MG63 (cell line): Measurements from ENCODE around the gene CEMIP. TPM values are rescaled to one million over a fixed set of nuclear protein-coding genes. Genes with fewer than 3 reads are reported as not detected.

Experiments used
- DNase-seq: peaks from one replicate; pipeline ENCODE4 v3.0.0-alpha.2; 2020
- H3K27me3 ChIP-seq: fragments of 250-450 bp; sonication (Bioruptor Pico); 2 replicates; pipeline ENCODE4 v1.5.1; 2020; ENCODE audit warnings: mild to moderate bottlenecking, moderate library complexity
- H3K36me3 ChIP-seq: fragments of 250-450 bp; sonication (Bioruptor Pico); 2 replicates; pipeline ENCODE4 v1.5.1; 2020; ENCODE audit warnings: mild to moderate bottlenecking, moderate library complexity
- H3K4me3 ChIP-seq: fragments of 250-450 bp; sonication (Bioruptor Pico); 2 replicates; pipeline ENCODE4 v1.5.1; 2020; ENCODE audit warnings: mild to moderate bottlenecking, moderate library complexity
- H3K9me3 ChIP-seq: fragments of 250-450 bp; sonication (Bioruptor Pico); 2 replicates; pipeline ENCODE4 v1.5.1; 2020; ENCODE audit warnings: mild to moderate bottlenecking, moderate library complexity
- total RNA-seq: library from RNA; depleted of rRNA; stranded (reverse); fragments of >200 nt; shearing (Covaris generic); gene quantifications from 2 replicates; pipeline ENCODE4 v1.2.3, GENCODE V29; 2014; ENCODE audit warnings: low replicate concordance

CEMIP gene
- total RNA-seq, 1 experiment from 2014 or later, result 8.0 TPM

- Histone ChIP-seq H3K27me3 (no peaks in the 10 kb centered on the region), H3K36me3 (peaks cover 11% of the 10 kb centered on the region; the same call in 1 of the 2 replicates), H3K4me3 (no peak overlapping the region), H3K9me3 (no peaks in the 10 kb centered on the region)
- no peak for DNase-seq
Observed at GRCh38 chr15:80970658-80971057, 191.5 kb downstream of the CEMIP start.

- H3K36me3 ChIP-seq, result peaks cover 11% of the 10 kb centered on the region; the same call in 1 of the 2 replicates
- DNase-seq, result no peak
- no peaks in the 10 kb centered on the region for H3K9me3 ChIP-seq
- no peak overlapping the region for H3K4me3 ChIP-seq
- no peaks in the 10 kb centered on the region for H3K27me3 ChIP-seq
Observed at GRCh38 chr15:80971143-80971542, 192.0 kb downstream of the CEMIP start.

GRCh38 chr15:80972276-80972675 is 193.1 kb downstream of the CEMIP start:
- no peak overlapping the region for H3K4me3 ChIP-seq
- no peak for DNase-seq
- H3K9me3 ChIP-seq, result no peaks in the 10 kb centered on the region
- H3K27me3 ChIP-seq, result no peaks in the 10 kb centered on the region
- peaks cover 15% of the 10 kb centered on the region for H3K36me3 ChIP-seq

- H3K36me3 ChIP-seq, result peaks cover 30% of the 10 kb centered on the region
- DNase-seq, result no peak
- no peaks in the 10 kb centered on the region for H3K27me3 ChIP-seq
- H3K9me3 ChIP-seq, result no peaks in the 10 kb centered on the region
- no peak overlapping the region for H3K4me3 ChIP-seq
Observed at GRCh38 chr15:80974914-80975313, 195.7 kb downstream of the CEMIP start.

GRCh38 chr15:80976851-80977250 is 197.7 kb downstream of the CEMIP start:
- Histone ChIP-seq H3K4me3 (no peak overlapping the region), H3K27me3 (no peaks in the 10 kb centered on the region), H3K9me3 (no peaks in the 10 kb centered on the region), H3K36me3 (peaks cover 39% of the 10 kb centered on the region)
- no peak for DNase-seq

- no peak overlapping the region for H3K4me3 ChIP-seq
- no peaks in the 10 kb centered on the region for H3K9me3 ChIP-seq
- peak; percentile 39 for DNase-seq
- no peaks in the 10 kb centered on the region for H3K27me3 ChIP-seq
- peaks cover 47% of the 10 kb centered on the region for H3K36me3 ChIP-seq
Observed at GRCh38 chr15:80977627-80978036, 198.5 kb downstream of the CEMIP start.

- no peaks in the 10 kb centered on the region for H3K27me3 ChIP-seq
- H3K36me3 ChIP-seq, result peaks cover 48% of the 10 kb centered on the region
- no peak overlapping the region for H3K4me3 ChIP-seq
- H3K9me3 ChIP-seq, result no peaks in the 10 kb centered on the region
- no peak for DNase-seq
Observed at GRCh38 chr15:80978685-80979329, 199.6 kb downstream of the CEMIP start.

GRCh38 chr15:80979538-80980200 is 200.5 kb downstream of the CEMIP start:
- no peak for DNase-seq
- H3K36me3 ChIP-seq, result peaks cover 46% of the 10 kb centered on the region
- H3K4me3 ChIP-seq, result no peak overlapping the region
- no peaks in the 10 kb centered on the region for H3K9me3 ChIP-seq
- H3K27me3 ChIP-seq, result no peaks in the 10 kb centered on the region

- H3K9me3 ChIP-seq, result no peaks in the 10 kb centered on the region
- peaks cover 43% of the 10 kb centered on the region for H3K36me3 ChIP-seq
- no peak for DNase-seq
- H3K4me3 ChIP-seq, result no peak overlapping the region
- H3K27me3 ChIP-seq, result no peaks in the 10 kb centered on the region
Observed at GRCh38 chr15:80982205-80982604, 203.0 kb downstream of the CEMIP start.

GRCh38 chr15:80982839-80983238 is 203.7 kb downstream of the CEMIP start:
- Histone ChIP-seq H3K9me3 (no peaks in the 10 kb centered on the region), H3K4me3 (no peak overlapping the region), H3K27me3 (no peaks in the 10 kb centered on the region), H3K36me3 (peaks cover 37% of the 10 kb centered on the region)
- no peak for DNase-seq

GRCh38 chr15:80984856-80985255 is 205.7 kb downstream of the CEMIP start:
- Histone ChIP-seq H3K36me3 (peaks cover 22% of the 10 kb centered on the region), H3K27me3 (no peaks in the 10 kb centered on the region), H3K9me3 (no peaks in the 10 kb centered on the region), H3K4me3 (no peak overlapping the region)
- no peak for DNase-seq

- Histone ChIP-seq H3K9me3 (no peaks in the 10 kb centered on the region), H3K27me3 (no peaks in the 10 kb centered on the region), H3K4me3 (no peak overlapping the region), H3K36me3 (peaks cover 13% of the 10 kb centered on the region)
- no peak for DNase-seq
Observed at GRCh38 chr15:80985981-80986380, 206.8 kb downstream of the CEMIP start.

GRCh38 chr15:80986487-80986886 is 207.3 kb downstream of the CEMIP start:
- Histone ChIP-seq H3K9me3 (no peaks in the 10 kb centered on the region), H3K27me3 (no peaks in the 10 kb centered on the region), H3K36me3 (peaks cover 12% of the 10 kb centered on the region), H3K4me3 (no peak overlapping the region)
- DNase-seq, result no peak

GRCh38 chr15:80988148-80988796 is 209.1 kb downstream of the CEMIP start:
- H3K9me3 ChIP-seq, result no peaks in the 10 kb centered on the region
- H3K36me3 ChIP-seq, result no peaks in the 10 kb centered on the region; the same call in 1 of the 2 replicates
- no peak for DNase-seq
- peak overlapping the region; percentile 86 for H3K4me3 ChIP-seq
- no peaks in the 10 kb centered on the region for H3K27me3 ChIP-seq

GRCh38 chr15:80989081-80989517 is 209.9 kb downstream of the CEMIP start:
- Histone ChIP-seq H3K9me3 (no peaks in the 10 kb centered on the region), H3K4me3 (peak overlapping the region; percentile 86), H3K27me3 (no peaks in the 10 kb centered on the region), H3K36me3 (no peaks in the 10 kb centered on the region; the same call in 1 of the 2 replicates)
- DNase-seq, result peak; percentile 2

- no peaks in the 10 kb centered on the region for H3K9me3 ChIP-seq
- no peaks in the 10 kb centered on the region for H3K27me3 ChIP-seq
- DNase-seq, result peak; percentile 95
- H3K4me3 ChIP-seq, result peak within 1 kb of the TSS; percentile 86
- H3K36me3 ChIP-seq, result no peaks in the 10 kb centered on the region; the same call in 1 of the 2 replicates
Observed at GRCh38 chr15:80989518-80990478, 210.6 kb downstream of the CEMIP start, which contains the start of gene MESD. Gene MESD, minus strand, starts transcription at chr15:80989819. Its CDS starts 28 bp downstream, at chr15:80989791.
